ENCODE results near the gene MAFG.

Gene MAFG

DNA sequence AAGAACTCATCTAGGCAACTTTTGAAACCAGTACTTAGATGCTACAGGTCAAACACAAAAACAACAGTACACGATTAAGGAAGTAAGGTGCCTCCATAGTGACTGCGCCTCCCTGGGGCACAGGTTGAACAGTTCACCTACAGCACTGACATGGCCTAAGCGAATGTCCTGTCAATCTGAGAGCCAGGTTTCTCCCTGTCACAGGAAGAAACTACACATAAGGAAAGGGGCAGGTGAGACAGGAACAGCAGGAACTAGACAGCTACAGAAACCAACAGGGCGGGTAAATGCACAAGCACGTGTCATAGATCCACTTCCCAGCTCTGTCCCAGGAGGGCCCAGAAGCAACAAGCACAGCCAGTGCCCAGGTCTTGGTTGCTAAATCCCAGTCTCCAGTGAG lies 48.4 kb downstream of the MAFG start:
- Histone ChIP-seq H3K27me3 (no peaks in the 10 kb centered on the region), H3K27ac (no peak overlapping the region), H3K9me3 (no peaks in the 10 kb centered on the region), H3K36me3 (peaks cover 6% of the 10 kb centered on the region), H3K4me3 (ENCODE audit: low read depth in 1 of 2, low read length in 1 of 2) (no peak overlapping the region), H3K4me1 (ENCODE audit: control insufficient read depth in 1 of 2, insufficient read depth in 1 of 2, low read depth in 1 of 2, low read length in 1 of 2) (no peaks in the 10 kb centered on the region)
- TF ChIP-seq, protein P1, sequence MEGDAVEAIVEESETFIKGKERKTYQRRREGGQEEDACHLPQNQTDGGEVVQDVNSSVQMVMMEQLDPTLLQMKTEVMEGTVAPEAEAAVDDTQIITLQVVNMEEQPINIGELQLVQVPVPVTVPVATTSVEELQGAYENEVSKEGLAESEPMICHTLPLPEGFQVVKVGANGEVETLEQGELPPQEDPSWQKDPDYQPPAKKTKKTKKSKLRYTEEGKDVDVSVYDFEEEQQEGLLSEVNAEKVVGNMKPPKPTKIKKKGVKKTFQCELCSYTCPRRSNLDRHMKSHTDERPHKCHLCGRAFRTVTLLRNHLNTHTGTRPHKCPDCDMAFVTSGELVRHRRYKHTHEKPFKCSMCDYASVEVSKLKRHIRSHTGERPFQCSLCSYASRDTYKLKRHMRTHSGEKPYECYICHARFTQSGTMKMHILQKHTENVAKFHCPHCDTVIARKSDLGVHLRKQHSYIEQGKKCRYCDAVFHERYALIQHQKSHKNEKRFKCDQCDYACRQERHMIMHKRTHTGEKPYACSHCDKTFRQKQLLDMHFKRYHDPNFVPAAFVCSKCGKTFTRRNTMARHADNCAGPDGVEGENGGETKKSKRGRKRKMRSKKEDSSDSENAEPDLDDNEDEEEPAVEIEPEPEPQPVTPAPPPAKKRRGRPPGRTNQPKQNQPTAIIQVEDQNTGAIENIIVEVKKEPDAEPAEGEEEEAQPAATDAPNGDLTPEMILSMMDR (IDR thresholded peaks at IDR 0.05) = no peak

DNA sequence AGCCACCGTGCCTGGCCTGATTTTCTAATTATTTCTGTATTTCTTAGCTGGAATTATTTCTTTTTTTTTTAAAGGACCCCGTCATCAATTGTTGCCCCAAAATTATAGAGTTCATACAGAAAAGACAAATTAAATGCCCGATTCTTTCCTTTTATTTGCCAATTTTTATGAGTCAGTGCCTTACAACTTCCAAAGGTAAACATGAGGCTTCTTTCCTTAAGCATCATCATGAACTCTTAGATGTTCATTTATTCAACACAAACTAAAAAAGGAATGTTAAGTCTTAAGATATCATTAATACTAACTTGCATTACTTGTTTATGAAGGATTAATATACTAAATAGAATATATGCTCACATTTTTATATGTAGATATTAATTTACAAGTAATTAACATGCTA lies 49.2 kb downstream of the MAFG start:
- H3K27ac ChIP-seq = no peak overlapping the region
- no peak overlapping the region for H3K4me3 ChIP-seq (ENCODE audit: low read depth in 1 of 2, low read length in 1 of 2)
- H3K27me3 ChIP-seq = no peaks in the 10 kb centered on the region
- TF ChIP-seq, protein P1 (IDR thresholded peaks at IDR 0.05) = no peak
- H3K4me1 ChIP-seq (ENCODE audit: control insufficient read depth in 1 of 2, insufficient read depth in 1 of 2, low read depth in 1 of 2, low read length in 1 of 2) = no peaks in the 10 kb centered on the region
- H3K9me3 ChIP-seq = no peaks in the 10 kb centered on the region
- H3K36me3 ChIP-seq = peaks cover 6% of the 10 kb centered on the region

- H3K27ac ChIP-seq = no peak overlapping the region
- H3K4me3 ChIP-seq (ENCODE audit: low read depth in 1 of 2, low read length in 1 of 2) = no peak overlapping the region
- no peaks in the 10 kb centered on the region for H3K9me3 ChIP-seq
- TF ChIP-seq, protein P1 (IDR thresholded peaks at IDR 0.05) = no peak
- no peaks in the 10 kb centered on the region for H3K4me1 ChIP-seq (ENCODE audit: control insufficient read depth in 1 of 2, insufficient read depth in 1 of 2, low read depth in 1 of 2, low read length in 1 of 2)
- no peaks in the 10 kb centered on the region for H3K27me3 ChIP-seq
- peaks cover 6% of the 10 kb centered on the region for H3K36me3 ChIP-seq
Measured at GRCh38 chr17:81877569-81877968, 50.0 kb downstream of the MAFG start.

GRCh38 chr17:81871387-81872230 lies 55.9 kb downstream of the MAFG start:
- peak overlapping the region; percentile 96 for H3K27ac ChIP-seq
- no peaks in the 10 kb centered on the region for H3K9me3 ChIP-seq
- H3K4me3 ChIP-seq (ENCODE audit: low read depth in 1 of 2, low read length in 1 of 2) = peak overlapping the region; percentile 91 to 96
- H3K27me3 ChIP-seq = no peaks in the 10 kb centered on the region
- peaks cover 31 to 41% of the 10 kb centered on the region in 2 experiments for H3K4me1 ChIP-seq (ENCODE audit: control insufficient read depth in 1 of 2, insufficient read depth in 1 of 2, low read depth in 1 of 2, low read length in 1 of 2)
- H3K36me3 ChIP-seq = peaks cover 34% of the 10 kb centered on the region
- TF ChIP-seq, protein P1 (IDR thresholded peaks at IDR 0.05) = peak; percentile 53

- Histone ChIP-seq H3K27ac (peak within 1 kb of the TSS; percentile 96), H3K4me3 (ENCODE audit: low read depth in 1 of 2, low read length in 1 of 2) (peak within 1 kb of the TSS; percentile 91 to 96), H3K36me3 (peaks cover 34% of the 10 kb centered on the region), H3K27me3 (no peaks in the 10 kb centered on the region), H3K4me1 (ENCODE audit: control insufficient read depth in 1 of 2, insufficient read depth in 1 of 2, low read depth in 1 of 2, low read length in 1 of 2) (peaks cover 34 to 46% of the 10 kb centered on the region in 2 experiments), H3K9me3 (no peaks in the 10 kb centered on the region)
- TF ChIP-seq, protein P1 (IDR thresholded peaks at IDR 0.05) = no peak
Measured at GRCh38 chr17:81870981-81871386, 56.6 kb downstream of the MAFG start, which contains the start of gene ARHGDIA. Gene ARHGDIA, minus strand, starts transcription at chr17:81871337. Its CDS starts 1,407 bp downstream, at chr17:81869930.

All from neutrophil (primary cell).